Lower leg skin (tissue), 4 donors: ENCODE measurements around the gene MOGAT3. TPM values are rescaled to one million over a fixed set of nuclear protein-coding genes. Genes with fewer than 3 reads are reported as not detected.
"Not testable (repeated sequence)": the region's sequence is repeated elsewhere in the genome, so short reads cannot be mapped to it uniquely, and the experiment has no call there.

Experiments used
- DNase-seq, 2 donors: peaks; one replicate each; pipeline ENCODE4 v3.0.0-alpha.2; 2019; ENCODE audit warnings: low spot score in 2 of 2
- H3K4me3 ChIP-seq: fragments of 200-600 bp; sonication (generic); 2 replicates; pipeline ENCODE4 v1.5.1; 2017; ENCODE audit warnings: mild to moderate bottlenecking, low read depth; ENCODE audit not compliant: poor library complexity, severe bottlenecking
- POLR2A ChIP-seq, 2 donors: fragments of 450-650 bp; IDR thresholded peaks; one replicate each; pipeline ENCODE4 v1.6.1; 2016 to 2017; ENCODE audit warnings: antibody characterized with exemption in 2 of 2, mild to moderate bottlenecking in 1 of 2, moderate library complexity in 1 of 2
- WGBS, 2 donors: methylation state at CpG; one replicate each; pipeline ENCODE4 v1.1.5; 2018; 5-methylcytosine and 5-hydroxymethylcytosine counted together
- intact Hi-C: fragments of 100-400 bp; cut with DNase I; formaldehyde crosslinking; loops from one replicate; pipeline ENCODE4 v1.15.0; 2023; ENCODE audit warnings: low total_unique reads
- total RNA-seq, 4 donors: library from RNA; depleted of rRNA; stranded (reverse); fragments of >200 nt; gene quantifications; one replicate each; pipeline ENCODE4 v1.1.0, GENCODE V29; 2016
- TF ChIP-seq, protein P1 (sequence below), 3 donors: fragments of 450-650 bp; IDR thresholded peaks; one replicate each; pipeline ENCODE4 v1.5.1; 2016; ENCODE audit warnings: antibody characterized with exemption in 3 of 3, mild to moderate bottlenecking in 3 of 3, moderate library complexity in 2 of 3

Gene MOGAT3
- total RNA-seq, 4 donors from 2014 or later = not detected

DNA sequence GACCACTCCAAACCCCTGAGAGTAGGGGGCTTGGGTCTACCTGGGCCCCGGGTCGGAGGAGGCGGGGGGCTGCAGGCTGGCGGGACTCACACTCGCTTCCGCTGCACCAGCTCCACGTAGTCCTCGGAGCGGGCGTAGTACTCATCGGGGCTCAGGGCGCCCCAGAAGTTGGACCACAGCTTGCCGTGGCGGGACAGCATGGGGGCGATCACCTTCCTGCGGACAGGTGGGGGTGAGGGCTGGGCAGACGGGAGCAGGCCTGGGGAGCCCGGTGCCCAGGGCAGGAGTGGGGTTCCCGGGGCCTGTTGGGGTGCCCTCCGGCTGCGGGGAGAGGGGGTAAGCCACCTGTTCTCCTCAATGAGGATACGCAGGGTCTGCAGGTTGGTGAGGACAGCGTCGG is 10.7 kb upstream of the MOGAT3 start:
- H3K4me3 ChIP-seq = no peak overlapping the region
- no peak for TF ChIP-seq POLR2A (IDR thresholded peaks at IDR 0.05)
- TF ChIP-seq, protein P1, sequence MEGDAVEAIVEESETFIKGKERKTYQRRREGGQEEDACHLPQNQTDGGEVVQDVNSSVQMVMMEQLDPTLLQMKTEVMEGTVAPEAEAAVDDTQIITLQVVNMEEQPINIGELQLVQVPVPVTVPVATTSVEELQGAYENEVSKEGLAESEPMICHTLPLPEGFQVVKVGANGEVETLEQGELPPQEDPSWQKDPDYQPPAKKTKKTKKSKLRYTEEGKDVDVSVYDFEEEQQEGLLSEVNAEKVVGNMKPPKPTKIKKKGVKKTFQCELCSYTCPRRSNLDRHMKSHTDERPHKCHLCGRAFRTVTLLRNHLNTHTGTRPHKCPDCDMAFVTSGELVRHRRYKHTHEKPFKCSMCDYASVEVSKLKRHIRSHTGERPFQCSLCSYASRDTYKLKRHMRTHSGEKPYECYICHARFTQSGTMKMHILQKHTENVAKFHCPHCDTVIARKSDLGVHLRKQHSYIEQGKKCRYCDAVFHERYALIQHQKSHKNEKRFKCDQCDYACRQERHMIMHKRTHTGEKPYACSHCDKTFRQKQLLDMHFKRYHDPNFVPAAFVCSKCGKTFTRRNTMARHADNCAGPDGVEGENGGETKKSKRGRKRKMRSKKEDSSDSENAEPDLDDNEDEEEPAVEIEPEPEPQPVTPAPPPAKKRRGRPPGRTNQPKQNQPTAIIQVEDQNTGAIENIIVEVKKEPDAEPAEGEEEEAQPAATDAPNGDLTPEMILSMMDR (IDR thresholded peaks at IDR 0.05) = no peak
- DNase-seq = no peak
- intact Hi-C loops = no loop called here
- 94% methylated on average over 23 to 24 of the region's 24 CpGs for WGBS, 2 donors

GRCh38 chr7:101210143-101210542 is 9.3 kb upstream of the MOGAT3 start:
- TF ChIP-seq, protein P1 (IDR thresholded peaks at IDR 0.05) = no peak
- TF ChIP-seq POLR2A (IDR thresholded peaks at IDR 0.05) = no peak
- 93 to 95% methylated on average over 16 to 19 of the region's 19 CpGs for WGBS, 2 donors
- H3K4me3 ChIP-seq = no peak overlapping the region
- DNase-seq = no peak
- intact Hi-C loops = no loop called here

GRCh38 chr7:101208794-101209193 is 8.0 kb upstream of the MOGAT3 start:
- no peak overlapping the region for H3K4me3 ChIP-seq
- TF ChIP-seq, protein P1 (IDR thresholded peaks at IDR 0.05) = no peak
- TF ChIP-seq POLR2A (IDR thresholded peaks at IDR 0.05) = no peak
- no peak for DNase-seq
- intact Hi-C loops = no loop called here
- 90 to 95% methylated on average over 14 of the region's 14 CpGs for WGBS, 2 donors

DNA sequence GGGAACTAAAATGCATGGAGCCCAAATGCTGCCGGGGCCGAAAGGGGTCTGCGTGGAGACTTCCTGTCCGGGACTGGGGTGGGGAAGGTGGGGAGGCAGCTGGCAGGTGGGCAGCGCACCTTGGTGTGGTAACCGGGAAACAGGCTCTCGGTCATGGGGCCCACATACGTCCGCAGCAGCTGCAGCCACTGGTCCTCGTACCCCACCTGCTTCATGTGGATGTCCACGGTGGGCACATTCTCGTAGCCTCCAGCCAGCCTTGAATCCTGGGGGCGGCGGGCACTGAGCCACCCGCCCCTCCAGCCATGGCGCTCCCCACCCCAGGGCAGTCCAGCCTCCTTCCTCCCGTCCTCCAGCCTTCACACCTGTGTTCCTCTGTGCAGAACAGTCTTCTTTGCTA is 6.6 kb upstream of the MOGAT3 start:
- intact Hi-C loops = no loop called here
- 88 to 97% methylated on average over 14 to 16 of the region's 17 CpGs for WGBS, 2 donors

DNA sequence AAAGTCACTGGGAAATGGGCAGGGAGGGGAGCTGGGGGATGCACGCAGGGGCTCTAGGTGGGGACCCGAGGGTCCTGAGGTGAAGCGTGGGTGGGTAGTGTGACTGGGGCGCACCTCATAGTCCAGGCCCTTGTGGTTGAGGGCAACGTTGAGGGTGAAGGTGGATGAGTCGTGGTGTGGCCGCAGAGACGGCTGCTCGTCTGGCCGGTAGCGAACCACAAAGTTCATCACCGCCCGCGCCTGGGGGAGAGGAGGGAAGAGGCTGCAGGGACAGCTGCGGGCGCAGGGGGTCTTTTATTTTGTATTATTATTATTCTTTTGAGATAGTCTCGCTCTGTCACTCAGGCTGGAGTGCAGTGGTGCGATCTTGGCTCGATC is 5.8 kb upstream of the MOGAT3 start:
- H3K4me3 ChIP-seq = no peak overlapping the region
- whole genome bisulfite sequencing, 2 donors = 86 to 87% methylated on average over 19 of the region's 19 CpGs
- intact Hi-C loops = no loop called here
- TF ChIP-seq, protein P1 (IDR thresholded peaks at IDR 0.05) = no peak
- TF ChIP-seq POLR2A (IDR thresholded peaks at IDR 0.05) = no peak
- DNase-seq = no peak

More for the DNA sequence above, 6.6 kb upstream of the MOGAT3 start:
- H3K4me3 ChIP-seq = no peak overlapping the region
- no peak for TF ChIP-seq POLR2A (IDR thresholded peaks at IDR 0.05)
- TF ChIP-seq, protein P1 (IDR thresholded peaks at IDR 0.05) = no peak
- DNase-seq = no peak

DNA sequence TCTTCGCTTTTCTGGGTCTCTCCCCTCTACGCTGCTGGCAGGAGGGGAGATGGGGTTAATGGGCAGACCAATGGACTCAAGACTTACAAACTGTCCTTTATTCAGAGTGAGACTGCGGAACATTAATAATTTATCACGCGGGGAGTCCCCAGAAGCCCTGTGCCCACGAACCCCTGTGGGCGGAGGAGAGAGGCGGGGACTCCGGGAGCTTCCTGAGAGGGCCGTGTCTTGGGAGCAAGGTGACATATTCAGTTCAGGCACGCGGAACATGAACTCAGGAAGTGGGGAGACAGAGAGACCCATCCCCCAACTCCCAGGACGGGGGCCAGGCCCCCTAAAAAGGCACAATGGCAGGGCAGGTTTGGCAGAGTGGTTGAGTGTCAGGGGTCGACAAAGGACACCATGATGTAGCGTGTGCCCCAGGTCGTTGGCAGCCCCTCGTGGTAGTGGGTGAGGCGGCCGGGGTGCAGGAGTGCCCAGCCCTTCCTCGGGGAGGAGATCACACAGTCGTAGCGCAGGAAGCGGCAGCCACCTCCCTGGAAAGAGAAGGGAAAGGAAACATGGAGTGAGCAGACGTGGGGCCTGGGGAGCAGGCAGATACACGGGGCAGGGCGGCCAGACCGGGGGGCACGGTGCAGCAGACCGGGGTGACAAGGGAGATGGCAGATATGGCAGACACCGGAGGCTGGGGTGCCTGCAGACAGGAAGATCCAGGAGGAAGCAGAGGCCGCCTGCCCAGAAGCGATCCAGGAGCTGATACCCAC is 5.2 kb upstream of the MOGAT3 start:
- no peak overlapping the region for H3K4me3 ChIP-seq
- WGBS, 2 donors = 78 to 79% methylated on average over 32 of the region's 32 CpGs
- intact Hi-C loops = no loop called here
- TF ChIP-seq, protein P1 (IDR thresholded peaks at IDR 0.05) = no peak
- no peak for TF ChIP-seq POLR2A (IDR thresholded peaks at IDR 0.05)
- no peak for DNase-seq

GRCh38 chr7:101203740-101204738 is 3.2 kb upstream of the MOGAT3 start:
- WGBS, 2 donors = 57 to 62% methylated on average over 21 to 22 of the region's 22 CpGs
- DNase-seq, intact Hi-C loops, H3K4me3 ChIP-seq: not testable (repeated sequence)
